HEK293T (cell line): ENCODE measurements around the gene WDR38.

ENCODE experiments used
- ARNT ChIP-seq: fragments of 450-650 bp; IDR thresholded peaks from 2 replicates; pipeline ENCODE4 v1.6.1; 2017; ENCODE audit warnings: mild to moderate bottlenecking
- BHLHE40 ChIP-seq: fragments of 450-650 bp; IDR thresholded peaks from 2 replicates; pipeline ENCODE4 v1.6.1; 2016; ENCODE audit warnings: mild to moderate bottlenecking, moderate library complexity, borderline replicate concordance
- ELF4 ChIP-seq: fragments of 450-650 bp; IDR thresholded peaks from 2 replicates; pipeline ENCODE4 v1.6.1; 2017; ENCODE audit warnings: antibody characterized with exemption
- FOXA1 ChIP-seq: fragments of 450-650 bp; IDR thresholded peaks from 2 replicates; pipeline ENCODE4 v1.6.1; 2016; ENCODE audit warnings: mild to moderate bottlenecking
- FOXK2 ChIP-seq: fragments of 450-650 bp; IDR thresholded peaks from 2 replicates; pipeline ENCODE4 v1.6.1; 2016; ENCODE audit warnings: mild to moderate bottlenecking
- FOXM1 ChIP-seq: fragments of 450-650 bp; IDR thresholded peaks from 2 replicates; pipeline ENCODE4 v1.6.1; 2017; ENCODE audit warnings: mild to moderate bottlenecking, borderline replicate concordance
- HDGF ChIP-seq: fragments of 450-650 bp; IDR thresholded peaks from 2 replicates; pipeline ENCODE4 v1.6.1; 2017; ENCODE audit warnings: antibody characterized with exemption, borderline replicate concordance
- LEF1 ChIP-seq: fragments of 450-650 bp; IDR thresholded peaks from 2 replicates; pipeline ENCODE4 v1.6.1; 2017; ENCODE audit warnings: mild to moderate bottlenecking, borderline replicate concordance
- NFRKB ChIP-seq: fragments of 450-650 bp; IDR thresholded peaks from 2 replicates; pipeline ENCODE4 v1.6.1; 2016; ENCODE audit warnings: mild to moderate bottlenecking, moderate library complexity
- SP1 ChIP-seq: fragments of 450-650 bp; IDR thresholded peaks from 2 replicates; pipeline ENCODE4 v1.6.1; 2017
- SUZ12 ChIP-seq: fragments of 450-650 bp; IDR thresholded peaks from 2 replicates; pipeline ENCODE4 v1.6.1; 2016; ENCODE audit warnings: mild to moderate bottlenecking
- TARDBP ChIP-seq: fragments of 450-650 bp; IDR thresholded peaks from 2 replicates; pipeline ENCODE4 v1.6.1; 2016
- TF ChIP-seq, protein P1 (sequence below): fragments of 450-650 bp; IDR thresholded peaks from 2 replicates; pipeline ENCODE4 v1.6.1; 2016

DNA sequence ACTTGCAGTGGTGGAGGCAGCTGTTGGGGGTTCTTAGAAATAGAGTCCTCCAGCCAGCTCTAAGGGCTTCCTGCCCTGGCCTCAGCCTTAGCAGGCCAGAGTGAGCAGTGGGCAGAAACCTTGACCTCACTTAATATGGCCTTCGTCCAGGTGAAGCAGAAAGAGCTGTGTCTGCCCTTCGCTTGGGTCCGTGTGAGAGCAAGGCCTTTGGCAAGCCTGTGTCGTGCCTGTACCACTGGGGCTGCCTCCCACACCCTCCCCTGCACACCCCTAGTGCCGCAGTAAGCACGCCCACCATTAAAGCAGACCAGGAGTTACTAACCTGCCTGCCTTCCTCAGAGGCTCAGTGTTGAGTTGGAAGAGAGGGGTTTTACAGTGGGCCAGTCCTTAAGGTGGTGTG is 22.2 kb downstream of the WDR38 start:
- TF ChIP-seq FOXA1 (no peak), ARNT (no peak), SP1 (no peak), LEF1 (no peak), FOXM1 (no peak), NFRKB (no peak), SUZ12 (no peak), FOXK2 (no peak), TARDBP (no peak), ELF4 (no peak), HDGF (no peak), BHLHE40 (no peak)
- TF ChIP-seq, protein P1, sequence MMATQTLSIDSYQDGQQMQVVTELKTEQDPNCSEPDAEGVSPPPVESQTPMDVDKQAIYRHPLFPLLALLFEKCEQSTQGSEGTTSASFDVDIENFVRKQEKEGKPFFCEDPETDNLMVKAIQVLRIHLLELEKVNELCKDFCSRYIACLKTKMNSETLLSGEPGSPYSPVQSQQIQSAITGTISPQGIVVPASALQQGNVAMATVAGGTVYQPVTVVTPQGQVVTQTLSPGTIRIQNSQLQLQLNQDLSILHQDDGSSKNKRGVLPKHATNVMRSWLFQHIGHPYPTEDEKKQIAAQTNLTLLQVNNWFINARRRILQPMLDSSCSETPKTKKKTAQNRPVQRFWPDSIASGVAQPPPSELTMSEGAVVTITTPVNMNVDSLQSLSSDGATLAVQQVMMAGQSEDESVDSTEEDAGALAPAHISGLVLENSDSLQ: no peak
